Activated T-helper 9 cell treated with anti-CD3 and anti-CD28 coated beads, Interleukin-2, amount 50 U/mL, for 16 hours (primary cell): ENCODE data around the gene LHFPL2.
"Not testable (repeated sequence)": the region's sequence is repeated elsewhere in the genome, so short reads cannot be mapped to it uniquely, and the experiment has no call there.

Experiments used
- DNase-seq: peaks from one replicate; pipeline ENCODE4 v3.0.0-alpha.2; 2020; ENCODE audit warnings: low read depth

LHFPL2 gene

DNA sequence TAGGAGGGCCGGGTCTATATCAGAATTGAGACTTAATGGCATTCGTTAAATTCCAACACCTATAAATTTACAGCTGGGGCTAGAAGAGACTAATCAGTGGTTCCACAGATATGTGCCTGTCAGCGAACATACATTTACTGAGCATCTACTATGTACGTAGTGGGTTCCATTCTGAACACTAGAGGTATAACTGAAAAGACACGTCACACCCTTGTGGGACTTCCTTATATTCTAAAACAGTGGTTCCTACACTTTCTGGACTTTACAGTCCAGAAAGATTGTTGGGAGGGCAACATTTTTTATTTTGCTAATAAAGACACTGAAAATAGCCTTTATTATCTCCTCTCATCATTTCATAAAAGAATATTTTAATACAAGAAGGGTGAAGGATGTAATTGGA lies 147.7 kb downstream of the LHFPL2 start:
- no peak for DNase-seq

DNA sequence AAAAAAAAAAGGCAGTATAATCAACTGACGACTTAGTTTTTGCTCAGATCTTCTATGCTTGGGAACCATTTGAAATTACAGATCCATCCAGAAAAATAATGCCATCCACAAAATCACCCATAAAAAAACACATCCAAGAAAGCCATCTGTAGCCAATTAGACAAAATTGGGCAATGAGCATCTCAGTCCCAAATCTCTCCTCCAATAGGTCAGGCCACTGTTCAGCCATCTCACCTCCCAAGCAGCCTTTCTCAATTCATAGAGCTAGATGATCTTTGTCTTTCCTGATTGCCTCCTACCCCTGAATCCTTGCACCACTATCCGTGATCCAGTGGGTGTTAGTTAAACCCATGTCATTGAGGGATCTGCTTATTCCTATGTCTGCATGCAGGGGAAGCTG lies 148.5 kb downstream of the LHFPL2 start:
- no peak for DNase-seq

DNA sequence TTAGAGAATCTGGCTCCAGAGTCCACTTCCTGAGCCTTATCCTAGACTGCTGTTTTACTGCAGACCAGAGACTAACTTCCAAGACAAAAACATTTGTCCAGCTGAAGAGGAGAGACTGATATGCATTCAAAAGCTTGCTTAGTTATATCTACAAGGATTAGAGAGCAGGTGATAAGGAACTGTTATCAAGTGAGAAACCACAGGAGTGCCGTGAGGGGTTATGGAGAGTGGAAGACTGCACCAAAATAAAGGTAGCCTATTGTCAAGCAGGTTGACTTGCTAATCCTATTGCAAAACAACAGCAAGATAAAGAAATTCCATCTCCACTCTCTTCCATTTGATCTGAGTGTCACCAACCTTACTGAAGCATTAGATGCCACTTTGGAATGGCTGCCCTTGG lies 149.1 kb downstream of the LHFPL2 start:
- DNase-seq = no peak

DNA sequence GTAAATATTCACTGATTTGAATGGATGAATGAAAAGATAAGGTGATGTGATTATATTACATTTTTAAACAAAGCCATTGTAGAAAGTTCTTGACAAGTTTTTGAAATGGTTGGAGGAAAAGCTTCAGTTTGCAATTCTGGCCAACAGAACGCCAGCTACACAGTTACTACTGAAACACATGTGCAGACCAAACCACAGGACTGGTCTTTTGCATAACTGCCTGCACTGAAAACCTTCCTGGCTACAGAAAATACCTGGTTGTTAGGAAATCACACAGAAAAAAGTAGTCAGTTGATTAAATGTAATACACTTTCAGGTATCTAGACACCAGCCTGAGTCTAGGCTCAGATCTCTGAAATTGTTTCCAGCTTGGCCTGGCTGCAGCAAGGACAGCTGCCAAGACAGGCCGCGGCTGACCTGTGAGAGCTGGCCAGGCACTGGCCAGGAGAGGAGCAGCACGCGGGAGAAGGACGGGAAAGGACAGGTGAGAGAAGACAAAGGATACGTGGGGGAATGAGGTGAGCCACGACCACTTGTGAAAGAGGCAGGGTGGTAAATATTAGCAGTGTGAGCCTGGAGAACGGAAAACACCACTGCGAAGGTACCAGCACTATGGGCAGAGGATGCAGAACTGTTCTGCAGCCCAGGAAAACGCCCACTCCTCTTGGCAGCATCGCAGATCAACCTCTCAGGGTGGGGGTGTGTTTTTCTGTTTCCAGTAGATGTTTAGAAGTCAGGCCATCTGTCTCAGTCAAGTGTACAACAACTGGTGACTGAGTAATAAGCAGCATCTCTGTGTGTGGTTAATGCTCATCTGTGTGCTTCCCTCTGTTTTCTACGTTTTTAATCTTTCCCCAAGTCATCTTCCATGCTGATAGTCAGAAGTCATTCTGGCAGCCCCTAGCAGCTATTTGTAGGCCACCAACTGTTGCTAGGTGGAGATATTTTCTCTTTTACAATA lies 150.7 kb downstream of the LHFPL2 start:
- no peak for DNase-seq

DNA sequence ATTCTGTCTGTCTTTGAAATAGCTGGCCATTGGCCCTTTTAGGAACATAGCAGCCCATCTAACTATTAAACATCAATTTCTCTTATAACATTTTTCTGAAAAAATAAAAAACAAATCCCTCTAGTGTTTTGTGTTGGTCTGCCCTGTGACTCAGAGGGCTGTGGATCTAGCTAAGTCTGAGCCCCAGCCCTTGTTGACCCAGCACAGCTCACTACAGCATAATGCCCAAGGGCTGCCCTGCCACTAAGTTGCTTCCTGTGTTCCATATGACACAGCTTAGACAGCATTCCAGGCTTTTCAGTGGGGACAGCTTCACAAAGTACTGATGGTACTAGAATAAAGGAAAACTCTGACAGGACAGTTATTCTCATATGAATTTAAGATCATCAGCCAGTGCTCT lies 152.2 kb downstream of the LHFPL2 start:
- no peak for DNase-seq

DNA sequence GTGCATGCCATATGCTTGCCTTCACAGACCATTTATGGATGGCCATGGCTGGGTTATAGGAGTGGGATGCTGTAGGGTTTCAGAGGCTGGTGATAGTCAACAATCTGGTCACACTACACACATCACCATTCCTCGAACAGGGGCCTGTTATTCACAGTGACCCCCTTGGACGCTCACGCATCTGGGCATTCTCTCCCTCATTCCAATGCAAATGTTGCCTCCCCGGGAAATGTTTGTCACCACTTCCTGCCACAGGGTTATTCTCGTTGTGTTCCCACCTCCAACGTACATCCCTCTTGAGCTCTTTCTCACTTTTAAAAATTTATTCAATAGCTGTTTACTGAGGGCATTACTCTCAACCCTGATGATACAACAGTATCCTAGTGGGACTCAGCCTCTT lies 152.8 kb downstream of the LHFPL2 start:
- DNase-seq = no peak

DNA sequence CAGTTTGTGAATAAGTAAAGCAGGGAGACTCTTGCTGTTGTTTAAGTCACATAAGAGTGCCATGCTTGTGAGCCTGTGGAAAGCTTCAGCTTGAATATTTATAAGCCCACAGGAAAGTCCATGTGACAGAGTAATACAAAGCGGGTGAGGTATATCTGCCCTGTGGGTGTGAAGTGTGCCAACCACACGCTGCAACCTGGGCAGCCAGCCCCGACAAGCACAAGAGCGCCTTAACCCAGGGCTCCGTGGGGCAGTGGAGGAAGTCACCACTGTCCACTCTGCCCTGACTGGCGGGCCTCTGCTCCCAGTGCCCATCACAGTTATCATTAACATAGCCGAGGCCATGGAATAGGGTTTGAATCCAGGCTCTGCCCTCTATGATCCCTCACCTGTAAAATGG lies 155.9 kb downstream of the LHFPL2 start:
- no peak for DNase-seq

DNA sequence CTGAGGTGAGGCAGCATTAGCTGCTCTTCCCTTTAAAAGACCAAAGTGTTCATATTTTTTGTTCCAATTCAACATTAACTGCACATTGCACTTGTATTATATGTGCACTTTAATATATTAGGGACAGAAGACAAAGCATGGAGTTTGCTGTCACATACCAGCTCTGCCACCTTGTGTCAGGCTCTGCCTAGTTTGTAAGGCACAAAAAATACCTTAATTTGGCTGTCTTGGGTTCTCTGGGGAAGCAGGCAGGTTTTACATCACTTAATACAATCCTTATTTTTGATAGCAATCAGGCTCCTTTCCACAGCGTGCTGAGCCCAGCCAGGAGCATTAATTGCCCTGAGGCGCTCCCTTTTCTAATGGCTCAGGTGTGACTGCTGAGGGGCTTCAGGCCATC lies 156.3 kb downstream of the LHFPL2 start:
- no peak for DNase-seq

DNA sequence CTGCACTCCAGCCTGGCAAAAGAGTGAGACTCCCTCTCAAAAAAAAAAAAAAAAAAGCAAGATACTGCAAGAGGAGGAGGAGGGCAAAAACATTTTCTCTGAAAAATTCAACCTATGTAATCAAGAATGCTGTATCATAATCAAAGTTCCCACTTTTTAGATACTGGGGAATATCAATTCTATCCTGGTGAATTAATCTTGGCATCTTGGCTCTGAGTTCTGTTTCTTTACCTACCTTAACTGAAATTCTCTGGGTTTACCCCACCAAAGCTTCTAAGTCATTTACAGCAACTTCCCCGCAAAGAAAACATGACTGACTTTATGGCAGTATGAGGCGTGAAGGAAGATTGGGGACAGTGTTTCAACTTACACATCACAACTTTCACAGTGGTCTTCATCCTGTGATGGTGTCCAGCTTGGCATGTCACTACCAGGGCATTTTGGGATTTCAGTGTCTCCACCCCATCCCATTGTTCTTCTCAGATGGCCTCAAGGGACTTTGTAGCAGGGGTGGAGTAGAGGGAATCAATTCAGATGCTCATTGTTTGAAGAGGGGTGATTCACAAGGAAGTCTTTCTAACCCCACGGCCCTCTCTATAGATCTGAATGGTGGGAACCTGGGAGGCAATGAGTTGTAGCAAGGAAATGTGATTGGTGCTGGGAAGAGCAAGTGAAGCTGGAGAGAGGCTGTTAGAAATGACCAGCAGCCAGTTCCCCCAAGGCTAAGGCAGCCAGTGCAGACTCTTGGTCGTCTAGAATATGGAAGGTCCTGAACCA lies 157.7 kb downstream of the LHFPL2 start:
- DNase-seq = no peak

DNA sequence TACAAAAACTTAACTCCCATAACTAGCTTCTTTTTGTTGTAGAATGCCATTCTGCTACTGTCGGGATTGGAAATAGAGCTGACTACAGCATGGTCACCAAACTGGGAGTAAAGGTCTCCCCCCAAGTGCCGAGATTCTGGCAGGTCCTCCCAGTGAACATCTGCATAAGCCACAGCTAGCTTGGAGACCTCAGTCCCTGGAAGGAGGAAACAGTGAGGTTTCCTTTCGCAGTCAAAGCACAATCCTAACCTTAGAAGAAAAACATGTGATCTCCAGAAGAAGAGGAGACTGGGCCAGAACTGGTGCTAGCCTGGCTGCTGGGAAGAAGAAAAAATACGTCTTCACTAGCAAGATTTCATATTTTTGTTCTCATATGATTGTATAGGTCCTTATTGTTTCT lies 160.7 kb downstream of the LHFPL2 start:
- no peak for DNase-seq

DNA sequence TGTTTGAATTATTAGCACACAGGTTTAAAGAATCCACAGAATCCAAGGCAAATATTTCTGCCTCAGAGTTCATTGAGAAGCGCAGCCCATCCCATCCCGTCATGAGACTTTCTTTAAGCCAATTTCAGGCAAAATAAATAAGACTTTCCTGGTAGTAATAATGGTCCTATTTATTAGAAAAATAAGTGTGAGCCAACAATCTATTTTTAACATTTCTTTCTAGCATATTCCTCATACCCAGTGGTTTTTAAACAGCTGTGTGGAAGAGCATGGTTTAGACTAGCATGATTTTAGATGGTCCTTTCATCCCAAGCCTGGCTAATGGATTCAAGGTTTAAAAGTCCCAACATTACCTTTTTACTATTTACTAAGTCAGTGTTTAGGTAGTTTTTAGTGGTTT lies 162.4 kb downstream of the LHFPL2 start:
- no peak for DNase-seq

DNA sequence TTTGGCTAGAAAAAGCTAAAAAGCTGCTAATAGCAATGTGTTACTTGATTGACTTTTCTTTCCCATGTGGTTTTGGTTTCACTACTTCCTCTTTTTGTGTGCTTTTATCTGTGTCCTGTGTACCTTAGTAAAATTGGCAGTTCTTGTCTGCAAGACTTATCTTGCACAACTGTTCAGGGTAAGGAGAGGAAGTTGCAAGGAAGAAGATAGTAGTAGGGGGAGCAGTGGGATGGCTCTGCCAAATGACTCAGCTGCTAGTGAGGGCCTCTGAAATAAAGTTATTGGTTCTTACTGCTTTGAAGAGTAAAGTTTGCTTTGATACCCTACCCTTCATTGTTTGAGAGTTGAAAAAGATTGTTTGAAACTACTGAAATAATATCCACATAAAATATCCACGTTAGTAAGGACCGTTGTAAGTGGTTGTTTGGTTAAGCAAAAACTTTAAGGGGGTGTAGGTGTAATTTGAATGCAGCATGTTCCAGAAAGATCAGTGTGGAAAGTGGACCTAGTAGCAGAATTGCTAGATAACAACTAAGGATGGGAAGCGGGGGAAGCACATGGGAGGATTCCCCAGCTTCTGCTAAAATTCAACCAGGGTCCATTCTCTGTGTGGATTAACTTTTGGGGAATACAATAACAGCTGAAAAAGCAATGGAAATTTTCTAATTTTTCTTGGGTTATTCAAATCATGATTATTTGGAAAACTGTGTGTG lies 164.6 kb downstream of the LHFPL2 start:
- no peak for DNase-seq

DNA sequence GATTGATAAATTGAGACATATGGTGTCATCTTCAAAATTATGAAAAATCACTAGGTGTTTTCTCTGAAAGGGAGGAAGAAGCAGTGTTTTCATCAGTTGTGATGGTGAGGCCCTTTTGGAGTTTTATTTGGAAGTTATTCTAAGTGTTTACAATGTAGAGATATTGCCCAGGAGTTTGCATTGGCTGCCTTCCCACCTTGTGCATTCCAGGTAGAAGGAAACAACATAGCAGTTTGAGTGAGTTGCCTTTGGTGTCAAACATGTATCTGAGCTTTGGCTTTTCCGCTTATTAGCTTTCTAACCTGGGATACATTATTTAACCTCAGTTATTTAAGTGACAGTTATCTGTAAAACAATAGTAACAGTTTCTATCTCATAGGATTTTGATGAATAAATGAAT lies 165.6 kb downstream of the LHFPL2 start:
- DNase-seq = no peak

DNA sequence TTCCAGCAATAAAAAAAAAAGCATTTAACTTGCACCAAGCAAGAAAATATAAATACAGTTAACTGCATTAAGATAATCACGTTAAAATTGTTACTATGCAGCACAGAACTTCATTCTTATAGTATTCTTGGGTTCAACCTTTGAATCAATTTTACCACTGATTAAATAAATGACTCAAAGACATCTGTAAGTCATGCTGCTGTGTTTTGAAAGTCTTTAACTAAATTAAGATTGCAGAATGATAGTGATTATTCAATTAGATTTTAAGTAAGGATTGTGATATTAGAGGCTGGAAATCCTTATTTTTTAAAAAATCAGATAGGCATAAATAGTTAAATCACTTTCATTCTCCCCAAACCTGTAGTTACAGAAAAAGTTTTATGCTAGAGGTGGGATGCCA lies 171.8 kb downstream of the LHFPL2 start:
- no peak for DNase-seq

DNA sequence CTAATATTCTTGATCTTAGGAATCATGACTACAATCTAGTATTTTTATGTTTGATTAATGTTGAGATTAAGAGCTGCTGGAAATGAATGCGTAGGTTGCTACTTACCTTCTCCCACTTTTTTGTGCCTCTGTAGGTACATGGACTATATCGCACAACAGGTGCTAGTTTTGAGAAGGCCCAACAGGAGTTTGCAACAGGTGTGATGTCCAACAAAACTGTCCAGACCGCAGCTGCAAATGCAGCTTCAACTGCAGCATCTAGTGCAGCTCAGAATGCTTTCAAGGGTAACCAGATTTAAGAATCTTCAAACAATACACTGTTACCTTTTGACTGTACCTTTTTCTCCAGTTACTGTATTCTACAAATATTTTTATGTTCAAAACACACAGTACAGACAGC lies 173.2 kb downstream of the LHFPL2 start:
- DNase-seq = no peak

DNA sequence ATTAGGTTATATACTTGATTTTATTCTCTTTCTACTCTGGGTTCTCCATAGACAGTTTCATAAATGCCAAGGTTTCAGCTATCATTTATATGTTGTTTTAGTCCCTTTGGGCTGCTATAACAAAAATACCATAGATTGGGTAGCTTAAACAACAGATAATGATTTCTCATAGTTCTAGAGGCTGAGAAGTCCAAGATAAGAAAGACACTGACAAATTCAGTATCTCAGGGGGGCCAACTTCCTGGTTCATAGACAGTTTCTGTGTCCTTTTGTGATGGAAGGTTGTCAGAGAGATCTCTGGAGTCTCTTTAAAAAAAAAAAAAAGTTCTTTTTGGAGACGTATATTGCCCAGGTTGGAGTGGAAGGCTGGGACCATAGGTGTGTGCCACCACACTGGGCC lies 174.8 kb downstream of the LHFPL2 start:
- no peak for DNase-seq

DNA sequence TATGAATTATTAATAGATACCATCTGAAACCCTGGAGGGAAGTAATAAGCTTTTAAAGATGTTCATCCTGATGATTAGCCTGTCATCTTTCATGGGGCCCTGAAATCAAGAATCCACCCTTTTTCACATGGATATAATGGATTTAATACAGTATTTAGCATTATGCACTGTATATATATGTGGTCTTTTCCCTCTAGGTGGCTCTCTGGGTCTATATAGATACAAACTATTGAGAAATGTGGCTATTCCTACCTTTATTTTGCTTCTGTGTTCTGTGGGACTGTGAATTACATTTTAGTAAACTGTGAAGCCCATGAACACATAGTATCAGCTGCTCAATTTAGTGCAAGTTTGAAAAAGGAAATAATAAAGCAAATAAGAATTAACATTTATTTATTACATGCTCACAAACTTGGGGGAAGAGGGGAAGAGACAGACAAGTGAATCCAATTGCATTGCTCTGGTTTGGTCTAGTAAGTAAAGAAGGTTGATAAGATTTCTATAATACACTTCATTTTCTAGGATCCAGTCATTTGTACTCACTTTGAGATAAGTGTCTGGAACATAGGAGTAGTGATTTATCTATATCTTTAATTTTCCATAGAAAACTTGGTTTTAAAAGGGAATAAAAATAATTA lies 176.0 kb downstream of the LHFPL2 start:
- no peak for DNase-seq

DNA sequence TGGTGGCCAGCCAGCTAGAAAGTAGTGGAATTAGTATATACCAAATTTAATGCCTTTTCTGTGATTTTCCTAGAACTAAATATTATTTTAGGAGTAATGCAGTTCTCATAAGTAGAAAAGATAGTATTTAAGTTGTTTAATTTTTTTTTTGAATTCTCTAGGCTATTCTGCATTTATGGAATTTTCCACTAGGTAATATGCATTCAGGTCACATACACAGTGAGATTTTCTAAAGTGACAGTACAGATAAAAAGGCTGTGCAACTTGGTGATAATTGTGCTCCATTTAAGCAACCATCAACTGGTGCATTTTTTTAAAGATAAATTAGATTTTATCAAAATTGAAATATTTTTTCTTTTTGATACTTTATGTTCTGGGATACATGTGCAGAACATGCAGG lies 176.7 kb downstream of the LHFPL2 start:
- no peak for DNase-seq

DNA sequence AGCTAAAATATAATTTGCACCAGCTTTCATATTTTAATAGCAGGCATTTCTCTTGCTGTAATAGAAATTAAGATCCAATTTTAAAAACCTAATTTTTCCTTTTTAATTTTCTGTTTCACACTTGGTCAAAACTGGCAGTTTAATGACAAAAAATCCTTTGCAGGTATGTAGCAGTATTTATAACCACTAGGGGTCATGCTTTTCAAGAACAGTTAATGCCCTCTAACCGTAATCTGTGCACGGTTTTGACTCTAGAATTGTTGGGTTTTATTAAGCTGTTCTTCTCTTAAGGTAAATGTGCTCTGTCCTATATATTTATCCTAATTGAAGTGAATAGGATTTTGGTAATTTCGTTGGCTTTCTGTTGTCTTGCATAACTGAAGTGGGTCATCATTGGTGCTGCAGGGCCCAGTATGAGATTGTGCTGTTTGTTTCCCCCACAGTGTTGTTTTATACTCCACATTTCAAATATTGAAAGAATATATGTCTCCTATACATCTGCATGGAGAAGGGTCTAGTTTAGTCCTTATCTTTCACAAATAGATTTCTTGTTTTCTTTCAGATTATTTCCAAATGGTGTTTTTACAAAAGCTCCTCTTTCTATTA lies 180.7 kb downstream of the LHFPL2 start:
- DNase-seq = no peak

DNA sequence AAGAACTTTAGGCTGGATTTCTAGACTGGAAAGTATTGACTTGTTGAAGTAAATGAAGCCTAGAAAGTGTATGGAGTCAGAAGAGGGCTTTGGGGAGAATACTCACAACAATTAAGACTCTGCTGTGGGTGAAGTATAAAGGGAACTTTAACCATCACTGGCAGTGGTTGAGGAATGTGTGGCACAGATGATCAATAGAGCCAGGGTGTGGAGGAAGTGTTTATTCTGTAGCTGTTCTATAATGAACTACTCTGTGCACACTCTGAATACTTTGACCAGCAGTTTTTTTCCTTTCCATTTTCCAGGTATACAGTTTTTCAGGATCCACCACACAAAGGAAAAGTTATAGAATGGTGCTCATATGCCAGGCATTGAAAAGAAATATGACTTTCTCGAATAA lies 181.4 kb downstream of the LHFPL2 start:
- DNase-seq = no peak

DNA sequence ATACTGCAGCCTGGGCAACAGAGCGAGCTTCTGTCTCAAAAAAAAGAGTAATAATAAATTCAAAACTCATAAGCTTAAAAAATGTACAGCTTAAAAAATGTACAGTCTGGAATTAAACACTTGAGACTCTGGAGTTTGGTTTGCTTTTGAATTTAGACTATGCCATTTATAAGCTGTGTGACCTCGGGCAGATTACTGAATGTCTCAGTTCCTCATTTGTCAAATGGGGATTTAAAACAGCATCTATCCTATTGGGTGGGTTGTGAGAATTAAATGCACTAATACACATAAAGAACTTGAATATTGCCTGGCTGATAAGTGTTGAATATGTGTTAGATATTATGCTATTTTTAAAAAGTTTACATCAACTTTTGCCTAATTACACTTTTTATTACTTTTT lies 189.7 kb downstream of the LHFPL2 start:
- DNase-seq = no peak

DNA sequence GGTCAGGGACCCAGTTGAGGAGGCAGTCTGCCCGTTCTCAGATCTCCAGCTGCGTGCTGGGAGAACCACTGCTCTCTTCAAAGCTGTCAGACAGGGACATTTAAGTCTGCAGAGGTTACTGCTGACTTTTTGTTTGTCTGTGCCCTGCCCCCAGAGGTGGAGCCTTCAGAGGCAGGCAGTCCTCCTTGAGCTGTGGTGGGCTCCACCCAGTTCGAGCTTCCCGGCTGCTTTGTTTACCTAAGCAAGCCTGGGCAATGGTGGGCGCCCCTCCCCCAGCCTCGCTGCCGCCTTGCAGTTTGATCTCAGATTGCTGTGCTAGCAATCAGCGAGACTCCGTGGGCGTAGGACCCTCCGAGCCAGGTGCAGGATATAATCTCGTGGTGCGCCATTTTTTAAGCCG lies 191.1 kb downstream of the LHFPL2 start:
- not testable (repeated sequence) for DNase-seq
